IPS-NIHi7 (cell line): ENCODE measurements around the gene SAMD9L.

ENCODE experiments used
- DNase-seq: peaks from one replicate; pipeline ENCODE4 v3.0.0; 2012; ENCODE audit warnings: mixed read lengths; ENCODE audit errors: extremely low spot score

Gene SAMD9L

GRCh38 chr7:93148144-93148543 lies at the start of gene SAMD9L:
SAMD9L (minus strand) TSS chr7:93148385; CDS start chr7:93135971, 12,414 bp downstream.
- DNase-seq = no peak

DNA sequence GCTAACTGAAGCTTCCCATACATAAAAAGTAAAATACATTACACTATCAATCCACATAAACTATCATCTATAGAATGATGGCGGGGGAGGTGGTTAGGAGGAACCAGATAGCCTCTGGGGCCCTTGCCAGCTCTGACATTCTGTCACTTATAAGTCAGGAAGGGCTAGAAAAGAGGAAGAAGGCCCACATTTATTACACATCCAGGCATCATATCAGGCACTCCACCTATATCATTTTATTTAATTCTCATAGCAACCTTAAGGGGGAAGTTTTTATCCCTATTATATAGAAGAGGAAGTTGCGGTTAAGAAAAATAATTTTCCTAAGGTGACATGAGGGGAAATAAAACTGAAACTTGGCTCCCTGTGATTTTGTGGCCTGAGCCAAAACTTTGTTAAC lies 48.2 kb upstream of the SAMD9L start:
- no peak for DNase-seq

DNA sequence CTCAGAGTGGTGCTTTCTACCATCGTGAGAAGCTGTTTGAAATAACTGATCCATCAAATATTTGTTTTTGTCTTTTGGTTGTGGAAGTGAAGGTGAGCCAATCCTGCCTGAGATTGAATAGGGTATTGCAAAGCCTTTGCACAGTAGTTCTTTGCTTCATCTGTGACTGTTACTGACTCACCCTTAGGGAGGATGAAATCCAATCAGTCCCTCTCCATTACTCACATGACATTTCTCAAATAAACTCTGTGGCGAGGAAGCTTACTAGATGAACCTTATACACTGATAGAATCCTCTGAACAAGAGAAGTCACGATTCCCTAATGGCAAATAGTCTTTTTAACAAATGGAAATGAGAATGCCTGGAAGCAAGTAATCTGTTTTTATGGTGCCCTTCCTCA lies 46.2 kb upstream of the SAMD9L start:
- DNase-seq = no peak

DNA sequence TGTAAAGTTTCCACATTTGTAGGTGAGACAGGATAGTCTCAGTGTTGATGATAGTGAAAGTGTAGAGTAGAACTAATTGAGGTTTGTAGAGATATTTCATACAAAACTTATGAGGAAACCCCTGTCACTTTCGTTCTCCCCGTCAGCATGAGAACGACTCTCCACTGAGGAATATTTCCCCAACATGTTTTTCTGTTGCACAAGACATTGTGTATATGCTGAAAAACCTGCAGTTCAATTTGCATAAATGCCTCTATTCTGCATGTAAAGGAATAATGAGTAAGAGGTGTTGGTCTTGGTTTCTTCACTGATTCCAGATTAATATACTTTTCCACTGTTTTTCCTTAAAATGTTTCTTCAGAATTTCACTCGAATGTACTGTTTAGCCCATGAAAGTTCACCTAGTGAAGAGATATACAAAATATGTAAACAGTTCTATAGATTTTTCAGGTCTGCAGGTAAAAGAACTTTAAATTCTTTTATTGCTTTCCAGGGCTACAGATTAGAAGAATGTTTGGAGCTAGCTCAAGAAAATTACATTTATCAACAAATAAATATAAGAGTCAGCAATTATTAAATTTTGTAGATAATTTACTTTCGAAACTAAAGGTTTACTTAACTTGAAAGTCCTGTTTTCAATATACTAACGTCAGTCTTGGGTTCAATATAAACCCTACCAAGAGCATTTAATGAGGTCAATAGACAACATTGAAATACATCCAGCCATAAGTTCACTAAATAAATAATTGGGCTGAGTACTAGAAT lies 40.9 kb upstream of the SAMD9L start:
- no peak for DNase-seq

DNA sequence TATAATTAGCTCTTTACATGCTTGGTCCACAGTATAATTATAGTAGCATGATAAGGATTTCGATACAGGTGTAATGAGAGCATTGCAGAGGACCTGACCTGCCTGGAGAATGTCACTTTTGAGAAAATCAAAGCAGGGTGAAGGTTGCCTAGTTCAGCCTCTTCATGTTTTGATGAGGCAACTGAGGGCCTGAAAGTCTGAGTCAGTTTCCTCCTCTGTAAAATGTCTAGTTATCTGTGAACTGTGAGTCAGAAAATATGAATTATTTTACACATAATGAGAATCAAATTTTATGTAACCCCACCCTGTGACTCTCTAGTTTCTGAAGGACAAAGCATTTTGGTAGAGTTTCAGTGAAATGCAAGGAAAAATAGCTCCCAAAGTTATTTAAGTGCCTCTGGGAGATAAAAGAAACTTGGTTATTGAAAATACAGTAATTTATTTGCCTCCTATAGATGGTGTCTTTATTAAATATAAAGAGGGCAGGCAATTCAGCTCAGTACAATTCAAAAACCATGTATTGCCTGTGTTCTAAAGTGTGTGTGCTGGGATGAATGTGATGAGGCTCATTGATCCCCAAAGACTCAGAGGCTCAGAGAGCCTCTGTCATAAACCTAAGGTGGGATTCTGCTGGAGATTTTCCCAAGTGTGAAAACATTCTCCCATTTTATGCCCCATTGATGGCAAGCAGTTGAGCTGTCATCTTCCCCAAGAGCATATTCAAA lies 37.3 kb upstream of the SAMD9L start:
- DNase-seq = no peak

- no peak for DNase-seq
Measured at GRCh38 chr7:93179173-93179572, 31.0 kb upstream of the SAMD9L start.

DNA sequence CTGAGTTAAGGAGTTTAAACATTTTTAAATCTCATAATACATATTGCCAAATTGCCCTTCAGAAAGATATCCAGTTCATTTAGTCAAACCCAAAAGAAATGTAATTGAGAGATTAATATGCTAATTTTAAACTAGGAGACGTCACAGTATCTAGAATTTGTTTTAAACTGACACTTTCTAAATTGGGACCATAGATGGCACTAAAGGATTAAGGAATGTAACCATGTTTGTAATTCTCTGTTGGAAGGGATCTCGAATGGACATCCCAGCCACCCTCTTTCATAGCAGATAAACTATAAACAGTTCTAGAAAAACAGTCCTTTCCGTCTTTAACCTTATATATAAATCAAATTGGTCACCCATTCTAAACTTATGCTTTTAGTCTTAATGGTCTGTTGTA lies 30.0 kb upstream of the SAMD9L start:
- DNase-seq = no peak

DNA sequence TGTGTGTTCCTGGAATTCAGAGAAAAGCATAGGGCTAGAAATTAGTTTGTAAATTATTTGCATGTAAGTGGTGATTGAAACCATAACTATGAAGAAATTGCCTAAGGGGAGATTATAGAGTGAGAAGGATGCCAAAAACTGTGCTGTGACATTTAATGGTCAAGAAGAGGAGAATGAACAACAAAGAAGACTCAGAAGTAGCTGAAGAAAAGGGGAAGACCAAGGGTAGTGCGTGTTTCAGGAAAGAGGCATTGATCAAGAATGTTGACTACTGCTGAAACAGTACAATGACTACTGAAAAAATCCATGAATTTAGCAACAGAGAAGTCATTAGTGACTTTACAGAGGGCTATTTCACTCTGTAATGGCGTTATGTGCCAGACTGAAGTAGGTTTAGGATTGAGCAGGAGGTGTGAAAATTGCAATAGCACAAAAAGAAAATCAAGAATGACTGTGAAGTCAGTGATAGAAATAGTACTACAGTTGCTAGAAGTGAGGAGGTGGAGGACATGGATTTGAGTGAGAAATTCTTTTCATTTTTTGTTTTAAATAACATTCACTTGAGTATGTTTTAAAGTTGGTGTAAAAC lies 28.9 kb upstream of the SAMD9L start:
- DNase-seq = no peak

DNA sequence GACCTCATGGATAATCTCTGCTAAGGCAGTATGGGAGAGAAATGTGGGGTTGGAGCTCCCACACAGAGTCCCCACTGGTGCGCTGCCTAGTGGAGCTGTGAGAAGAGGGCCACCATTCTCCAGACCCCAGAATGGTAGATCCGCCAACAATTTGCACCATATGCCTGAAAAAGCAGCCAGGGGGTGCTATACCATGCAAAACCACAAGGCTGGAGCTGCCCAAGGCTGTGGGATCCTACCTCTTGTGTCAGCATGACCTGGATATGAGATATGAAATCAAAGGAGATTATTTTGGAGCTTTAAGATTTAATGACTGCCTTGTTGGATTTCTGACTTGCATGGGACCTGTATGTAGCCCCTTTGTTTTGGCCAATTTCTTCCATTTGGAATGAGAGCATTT lies 27.0 kb upstream of the SAMD9L start:
- DNase-seq = no peak

GRCh38 chr7:93172683-93173082 lies 24.5 kb upstream of the SAMD9L start:
- no peak for DNase-seq

- DNase-seq = no peak
Measured at GRCh38 chr7:93171606-93172226, 23.5 kb upstream of the SAMD9L start.

DNA sequence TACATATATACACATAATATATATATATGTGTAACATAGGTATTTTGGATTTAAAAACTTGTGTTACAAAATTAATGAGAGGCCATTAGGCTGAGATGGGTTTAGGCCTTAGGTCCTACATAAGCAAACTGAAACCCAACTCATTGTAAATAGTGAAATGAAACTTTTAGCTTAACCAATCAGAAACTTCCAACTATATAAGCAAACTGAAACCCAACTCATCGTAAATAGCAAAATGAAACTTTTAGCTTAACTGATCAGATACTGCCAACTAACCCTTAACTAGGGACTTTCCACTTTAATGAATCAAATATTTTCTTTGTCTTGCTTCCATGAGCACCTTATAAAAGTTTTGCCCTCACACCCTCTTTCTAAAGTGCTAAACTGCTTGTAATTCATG lies 17.3 kb upstream of the SAMD9L start:
- DNase-seq = no peak

- no peak for DNase-seq
Measured at GRCh38 chr7:93164766-93165165, 16.6 kb upstream of the SAMD9L start.

- DNase-seq = no peak
Measured at GRCh38 chr7:93161181-93161762, 13.1 kb upstream of the SAMD9L start.

DNA sequence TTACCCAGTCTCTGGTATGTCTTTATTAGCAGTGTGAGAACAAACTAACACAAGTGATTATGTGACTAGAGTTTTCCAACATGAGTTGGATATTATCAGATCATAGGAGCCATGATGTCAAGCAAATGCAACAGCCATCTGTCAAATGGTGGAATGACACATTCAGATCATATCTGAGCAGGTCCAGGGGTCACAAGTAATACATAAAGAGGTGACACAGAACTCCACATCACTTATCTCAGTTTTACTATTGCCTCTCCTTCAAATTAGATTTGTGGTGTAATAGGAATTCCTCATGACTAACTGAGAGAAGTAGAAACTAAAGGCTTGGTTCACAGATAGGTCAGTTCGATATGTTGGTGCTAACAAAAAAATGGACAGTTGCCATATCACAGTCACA lies 12.2 kb upstream of the SAMD9L start:
- no peak for DNase-seq

GRCh38 chr7:93159490-93159889 lies 11.3 kb upstream of the SAMD9L start:
- DNase-seq = no peak

DNA sequence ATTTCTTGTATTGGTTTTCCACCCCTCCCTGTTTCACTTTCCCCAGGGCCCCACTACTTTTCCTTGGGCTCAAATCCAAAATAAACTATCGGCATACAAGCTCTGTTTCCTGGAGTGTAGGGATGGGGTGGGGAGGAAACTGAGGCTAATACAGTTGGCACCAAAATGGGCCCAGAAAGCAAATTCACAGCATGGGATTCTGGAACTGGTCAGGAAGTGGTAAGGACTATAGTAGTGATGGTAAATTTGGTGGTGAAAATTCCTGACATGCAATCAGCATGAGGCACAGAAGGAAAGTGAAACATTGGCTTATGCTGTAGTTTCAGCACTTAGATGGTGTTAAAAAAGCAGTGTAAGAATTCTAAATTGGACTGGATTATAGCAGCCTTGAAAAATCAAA lies 8.7 kb upstream of the SAMD9L start:
- no peak for DNase-seq

DNA sequence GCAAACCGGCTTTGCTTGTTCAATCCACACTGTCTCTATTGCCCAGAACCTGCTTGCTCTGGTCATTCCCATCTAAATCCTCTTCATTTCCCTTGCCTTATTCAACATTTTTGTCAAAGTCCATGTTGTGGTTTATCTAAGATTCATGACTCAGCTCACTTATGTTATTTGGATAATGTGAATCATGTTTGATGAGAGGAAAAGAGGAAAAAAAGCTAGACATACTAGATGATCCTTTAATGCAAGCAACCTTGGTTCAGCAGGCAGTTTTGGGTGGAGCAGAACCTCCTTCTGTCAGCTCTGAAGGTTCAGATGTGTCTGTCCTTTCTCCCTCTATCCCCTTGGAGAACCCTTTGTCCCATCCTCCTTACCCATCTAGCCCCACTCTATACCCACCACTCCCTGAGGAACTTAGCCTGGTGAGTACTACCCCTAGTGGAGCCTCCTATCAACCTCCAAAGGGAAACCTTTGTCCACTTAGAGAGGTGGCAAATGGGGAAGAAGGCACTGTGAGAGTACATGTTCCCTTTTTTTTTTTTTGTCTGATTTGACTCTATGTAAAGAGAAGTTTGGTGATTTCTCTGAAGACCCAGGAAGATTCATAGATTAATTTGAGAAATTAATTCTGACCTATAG lies 2.1 kb upstream of the SAMD9L start:
- DNase-seq = no peak

DNA sequence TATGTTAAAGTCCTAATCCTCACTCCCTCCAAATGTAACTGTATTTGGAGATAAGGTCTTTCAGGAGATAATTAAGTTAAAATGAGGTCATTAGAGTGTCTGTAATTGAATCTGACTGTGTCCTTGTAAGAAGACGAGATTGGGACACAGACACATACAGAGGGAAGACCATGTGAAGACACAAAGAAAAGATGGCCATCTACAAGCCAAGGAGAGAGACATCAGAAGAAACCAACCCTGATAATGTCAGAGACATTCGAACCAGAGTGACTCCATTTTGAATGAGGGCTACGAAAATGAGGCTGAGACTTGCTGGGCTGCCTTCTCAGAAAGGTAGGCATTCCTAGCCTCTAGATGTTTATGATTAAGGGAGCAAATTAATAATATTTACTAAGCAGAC lies 542 bp upstream of the SAMD9L start:
- no peak for DNase-seq

DNA sequence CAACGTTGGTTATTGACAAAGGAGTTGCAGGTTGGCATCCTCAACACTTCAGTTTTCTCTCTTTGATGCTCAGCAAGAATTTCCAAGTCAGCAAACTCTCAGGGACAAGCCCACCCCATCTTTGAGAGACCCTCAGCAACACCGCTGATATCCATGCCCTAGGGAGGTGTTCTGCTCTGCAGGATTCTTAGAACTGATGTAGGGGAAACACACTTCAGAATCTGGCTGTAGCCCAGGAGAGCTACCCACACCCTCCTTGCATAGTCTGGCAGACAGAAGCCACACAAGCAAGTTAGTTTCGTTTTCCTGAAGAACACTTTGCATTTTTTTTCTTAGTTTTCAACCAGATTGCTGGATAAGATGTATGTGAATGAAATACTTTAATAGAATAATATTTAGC lies 822 bp downstream of the SAMD9L start:
- peak; percentile 15 for DNase-seq

DNA sequence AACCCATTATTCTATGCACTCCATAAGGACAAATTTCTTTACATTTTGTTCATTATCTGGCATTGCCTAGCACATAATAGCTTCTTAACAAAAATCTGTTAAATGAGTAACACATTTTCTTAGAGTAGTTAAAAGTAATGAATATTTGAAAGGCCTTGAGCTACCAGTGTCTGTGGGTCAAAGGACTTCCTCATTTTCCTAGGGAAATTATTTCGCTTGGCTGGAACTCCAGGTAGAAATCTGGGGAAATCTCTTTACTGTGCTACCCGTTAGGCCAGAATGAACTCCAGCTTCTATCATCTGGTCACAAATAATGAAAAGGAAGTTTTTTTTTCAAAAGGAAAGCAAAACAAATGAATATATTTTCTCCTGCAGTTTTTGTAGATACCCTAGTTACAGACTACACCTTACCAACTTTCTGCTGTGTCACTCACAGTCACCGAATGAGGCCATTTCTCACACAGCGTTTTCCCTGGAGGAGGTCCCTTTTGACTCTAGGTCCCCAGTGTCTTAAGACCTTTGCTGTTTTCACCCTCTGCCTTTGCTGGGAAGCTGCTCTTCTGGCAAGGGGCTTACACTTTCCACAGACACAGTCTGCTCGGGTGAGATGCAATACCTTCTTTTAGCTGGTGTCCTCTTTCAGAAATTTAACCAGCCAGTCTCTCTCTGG lies 1.6 kb downstream of the SAMD9L start:
- no peak for DNase-seq
